ENCODE data around the gene TFPI. TPM values are rescaled to one million over a fixed set of nuclear protein-coding genes. Genes with fewer than 3 reads are reported as not detected.
A peak's percentile ranks its signal among the peaks of the same experiment; 100 is the strongest.

The TFPI gene
- total and polyA plus RNA-seq, 2 donors (not counting 1 experiment from before 2014, with no cell fraction given), result 117 to 274 TPM

- Histone ChIP-seq H3K27ac (ENCODE audit: insufficient read depth, low read length) (peak overlapping the region; percentile 63), H3K27me3 (ENCODE audit: control insufficient read depth, insufficient read depth, low read length) (no peaks in the 10 kb centered on the region), H4K20me1 (ENCODE audit: control insufficient read depth, extremely low read depth, insufficient read depth, low read length) (no peaks in the 10 kb centered on the region), H2AFZ (ENCODE audit: low read length) (no peak overlapping the region), H3K9me3 (ENCODE audit: control insufficient read depth, insufficient read depth, low read depth, low read length) (no peaks in the 10 kb centered on the region), H3K4me3 (replicated peaks in 1 of 4; ENCODE audit: control extremely low read depth in 1 of 4, insufficient read depth in 1 of 4, low read depth in 3 of 4, low read length in 4 of 4) (no peak overlapping the region), H3K36me3 (ENCODE audit: control insufficient read depth, insufficient read depth, low read length) (peaks cover 7% of the 10 kb centered on the region), H3K4me2 (ENCODE audit: extremely low read depth, insufficient read depth, low read length) (no peak overlapping the region), H3K79me2 (ENCODE audit: control insufficient read depth, insufficient read depth, low read length) (no peaks in the 10 kb centered on the region), H3K4me1 (ENCODE audit: control insufficient read depth, extremely low read depth, insufficient read depth, low read length) (peaks cover 6% of the 10 kb centered on the region), H3K9ac (ENCODE audit: insufficient read depth, low read length) (no peak overlapping the region)
- DNase-seq (ENCODE audit: low read depth in 2 of 2), result peak; percentile 43 to 74
- no peak for TF ChIP-seq EZH2 (IDR thresholded peaks at IDR 0.05; ENCODE audit: low read length, missing control alignments)
- TF ChIP-seq, protein P1, sequence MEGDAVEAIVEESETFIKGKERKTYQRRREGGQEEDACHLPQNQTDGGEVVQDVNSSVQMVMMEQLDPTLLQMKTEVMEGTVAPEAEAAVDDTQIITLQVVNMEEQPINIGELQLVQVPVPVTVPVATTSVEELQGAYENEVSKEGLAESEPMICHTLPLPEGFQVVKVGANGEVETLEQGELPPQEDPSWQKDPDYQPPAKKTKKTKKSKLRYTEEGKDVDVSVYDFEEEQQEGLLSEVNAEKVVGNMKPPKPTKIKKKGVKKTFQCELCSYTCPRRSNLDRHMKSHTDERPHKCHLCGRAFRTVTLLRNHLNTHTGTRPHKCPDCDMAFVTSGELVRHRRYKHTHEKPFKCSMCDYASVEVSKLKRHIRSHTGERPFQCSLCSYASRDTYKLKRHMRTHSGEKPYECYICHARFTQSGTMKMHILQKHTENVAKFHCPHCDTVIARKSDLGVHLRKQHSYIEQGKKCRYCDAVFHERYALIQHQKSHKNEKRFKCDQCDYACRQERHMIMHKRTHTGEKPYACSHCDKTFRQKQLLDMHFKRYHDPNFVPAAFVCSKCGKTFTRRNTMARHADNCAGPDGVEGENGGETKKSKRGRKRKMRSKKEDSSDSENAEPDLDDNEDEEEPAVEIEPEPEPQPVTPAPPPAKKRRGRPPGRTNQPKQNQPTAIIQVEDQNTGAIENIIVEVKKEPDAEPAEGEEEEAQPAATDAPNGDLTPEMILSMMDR (conservative IDR thresholded peaks at IDR 0.05 in 1 of 2, IDR thresholded peaks at IDR 0.05 in 1 of 2; ENCODE audit: low read depth in 1 of 2, low read length in 2 of 2), result peak; percentile 67 to 86
Measured at GRCh38 chr2:187499941-187500532, 54.2 kb downstream of the TFPI start.

DNA sequence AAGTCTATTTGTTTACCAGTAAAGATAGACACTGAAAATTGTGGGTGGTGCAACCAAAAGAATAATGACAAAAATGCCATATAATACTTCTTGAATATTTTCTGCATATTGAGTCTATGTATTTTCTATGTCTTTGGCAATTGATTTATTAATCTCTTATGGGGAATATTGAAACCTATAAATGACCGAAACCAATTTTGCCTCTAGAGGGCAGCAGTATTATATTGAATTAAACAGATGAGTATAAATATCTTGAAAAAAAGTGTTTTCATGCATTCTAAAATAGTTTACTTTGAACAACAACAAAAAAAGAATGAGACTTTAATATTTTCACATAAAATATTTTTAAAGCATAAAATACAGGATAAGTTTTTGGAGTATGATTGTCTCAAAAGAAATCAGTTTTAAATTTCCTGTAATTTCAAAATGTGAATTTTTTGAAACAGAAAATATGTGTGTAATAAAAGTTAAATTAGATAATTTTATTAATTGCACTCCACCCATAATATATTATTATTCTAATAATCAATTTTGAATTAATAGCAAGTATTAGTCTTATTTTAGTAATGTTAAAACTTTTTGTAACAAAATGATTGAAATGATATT is 56.3 kb downstream of the TFPI start:
- Histone ChIP-seq H4K20me1 (ENCODE audit: control insufficient read depth, extremely low read depth, insufficient read depth, low read length) (no peaks in the 10 kb centered on the region), H2AFZ (ENCODE audit: low read length) (no peak overlapping the region), H3K4me3 (replicated peaks in 1 of 4; ENCODE audit: control extremely low read depth in 1 of 4, insufficient read depth in 1 of 4, low read depth in 3 of 4, low read length in 4 of 4) (no peak overlapping the region), H3K9ac (ENCODE audit: insufficient read depth, low read length) (no peak overlapping the region), H3K27ac (ENCODE audit: insufficient read depth, low read length) (no peak overlapping the region), H3K4me1 (ENCODE audit: control insufficient read depth, extremely low read depth, insufficient read depth, low read length) (peaks cover 6% of the 10 kb centered on the region), H3K36me3 (ENCODE audit: control insufficient read depth, insufficient read depth, low read length) (peaks cover 8% of the 10 kb centered on the region), H3K9me3 (ENCODE audit: control insufficient read depth, insufficient read depth, low read depth, low read length) (no peaks in the 10 kb centered on the region), H3K27me3 (ENCODE audit: control insufficient read depth, insufficient read depth, low read length) (no peaks in the 10 kb centered on the region), H3K4me2 (ENCODE audit: extremely low read depth, insufficient read depth, low read length) (no peak overlapping the region), H3K79me2 (ENCODE audit: control insufficient read depth, insufficient read depth, low read length) (no peaks in the 10 kb centered on the region)
- TF ChIP-seq EZH2 (IDR thresholded peaks at IDR 0.05; ENCODE audit: low read length, missing control alignments), result no peak
- TF ChIP-seq, protein P1 (conservative IDR thresholded peaks at IDR 0.05 in 1 of 2, IDR thresholded peaks at IDR 0.05 in 1 of 2; ENCODE audit: low read depth in 1 of 2, low read length in 2 of 2), result peak in 1 of 2 donors; percentile 49
- DNase-seq (ENCODE audit: low read depth in 2 of 2), result peak in 1 of 2 donors; percentile 45

GRCh38 chr2:187497140-187497539 is 57.1 kb downstream of the TFPI start:
- Histone ChIP-seq H3K4me2 (ENCODE audit: extremely low read depth, insufficient read depth, low read length) (no peak overlapping the region), H3K4me3 (replicated peaks in 1 of 4; ENCODE audit: control extremely low read depth in 1 of 4, insufficient read depth in 1 of 4, low read depth in 3 of 4, low read length in 4 of 4) (no peak overlapping the region), H3K36me3 (ENCODE audit: control insufficient read depth, insufficient read depth, low read length) (peaks cover 10% of the 10 kb centered on the region), H3K9ac (ENCODE audit: insufficient read depth, low read length) (no peak overlapping the region), H3K9me3 (ENCODE audit: control insufficient read depth, insufficient read depth, low read depth, low read length) (no peaks in the 10 kb centered on the region), H2AFZ (ENCODE audit: low read length) (no peak overlapping the region), H4K20me1 (ENCODE audit: control insufficient read depth, extremely low read depth, insufficient read depth, low read length) (no peaks in the 10 kb centered on the region), H3K79me2 (ENCODE audit: control insufficient read depth, insufficient read depth, low read length) (no peaks in the 10 kb centered on the region), H3K4me1 (ENCODE audit: control insufficient read depth, extremely low read depth, insufficient read depth, low read length) (peaks cover 5% of the 10 kb centered on the region), H3K27ac (ENCODE audit: insufficient read depth, low read length) (no peak overlapping the region), H3K27me3 (ENCODE audit: control insufficient read depth, insufficient read depth, low read length) (no peaks in the 10 kb centered on the region)
- TF ChIP-seq, protein P1 (conservative IDR thresholded peaks at IDR 0.05 in 1 of 2, IDR thresholded peaks at IDR 0.05 in 1 of 2; ENCODE audit: low read depth in 1 of 2, low read length in 2 of 2), result no peak
- no peak for TF ChIP-seq EZH2 (IDR thresholded peaks at IDR 0.05; ENCODE audit: low read length, missing control alignments)
- no peak for DNase-seq (ENCODE audit: low read depth in 2 of 2)

Data from fibroblast of lung (primary cell).